Upper lobe of left lung (tissue), 6 donors: Measurements from ENCODE around the gene TBC1D25. TPM values are rescaled to one million over a fixed set of nuclear protein-coding genes. Genes with fewer than 3 reads are reported as not detected.
"Not testable (repeated sequence)": the region's sequence is repeated elsewhere in the genome, so short reads cannot be mapped to it uniquely, and the experiment has no call there.

Source experiments
- ATAC-seq, 2 donors: fragments of 200-7000 bp; cut with Tn5 transposase; one replicate each; pipeline ENCODE4 v1.9.1; 2022; ENCODE audit warnings: mild to moderate bottlenecking in 2 of 2, moderate library complexity in 2 of 2; ENCODE audit not compliant: low FRiP score in 2 of 2
- DNase-seq, 2 donors: peaks; one replicate each; pipeline ENCODE4 v3.0.0-alpha.2; 2019 to 2020
- H3K27ac ChIP-seq, 4 donors: fragments of 200-600 bp; sonication (generic); one replicate each; pipeline ENCODE4 v1.5.1; 2016 to 2019
- H3K27me3 ChIP-seq, 4 donors: fragments of 200-600 bp; sonication (generic); one replicate each; pipeline ENCODE4 v1.5.1; 2017 to 2019
- H3K36me3 ChIP-seq, 4 donors: fragments of 200-600 bp; sonication (generic); one replicate each; pipeline ENCODE4 v1.5.1; 2016 to 2019
- H3K4me1 ChIP-seq, 4 donors: fragments of 200-600 bp; sonication (generic); one replicate each; pipeline ENCODE4 v1.5.1; 2018 to 2019
- H3K4me3 ChIP-seq, 4 donors: fragments of 200-600 bp; sonication (generic); one replicate each; pipeline ENCODE4 v1.5.1; 2017 to 2019; ENCODE audit warnings: mild to moderate bottlenecking in 2 of 4, moderate library complexity in 1 of 4
- H3K9me3 ChIP-seq, 4 donors: fragments of 200-600 bp; sonication (generic); one replicate each; pipeline ENCODE4 v1.5.1; 2018 to 2019
- EP300 ChIP-seq, 4 donors: sonication (generic); formaldehyde crosslinking; IDR thresholded peaks; one replicate each; pipeline ENCODE4 v1.5.1; 2017; ENCODE audit warnings: antibody characterized with exemption in 4 of 4, control low read depth in 2 of 4
- POLR2A ChIP-seq, 4 donors: fragments of 450-650 bp; IDR thresholded peaks; one replicate each; pipeline ENCODE4 v1.5.1; 2016 to 2017; ENCODE audit warnings: antibody characterized with exemption in 4 of 4, mild to moderate bottlenecking in 2 of 4
- POLR2AphosphoS5 ChIP-seq, 2 donors: sonication (generic); formaldehyde crosslinking; IDR thresholded peaks; one replicate each; pipeline ENCODE4 v1.5.1; 2017; ENCODE audit warnings: antibody characterized with exemption in 2 of 2
- WGBS, 2 donors: methylation state at CpG; one replicate each; pipeline ENCODE4 v1.1.5; 2017 to 2018; 5-methylcytosine and 5-hydroxymethylcytosine counted together
- total RNA-seq, 6 donors: library from RNA; depleted of rRNA in 4 of 6; stranded (reverse); fragments of >200 nt in 4 of 6; gene quantifications; one replicate each; pipeline versions ENCODE4 v1.1.0 to v1.2.1, GENCODE V29; 2016 to 2021
- TF ChIP-seq, protein P1 (sequence below), 6 experiments: fragments of 450-650 bp in 4 of 6; fragments of 200-600 bp in 2 of 6; sonication (generic) in 2 of 6; IDR thresholded peaks; one replicate each; pipeline ENCODE4 v1.5.1; 2016 to 2019; ENCODE audit warnings: antibody characterized with exemption in 6 of 6
- donor health status: DM: no; HTN: no; CAD: no; lungs with moderate emphysema.
- donor health status: DM: no; HTN: yes; CAD: no; lungs with severe emphysema.

Gene TBC1D25
- total RNA-seq, 6 donors from 2014 or later, result 15.2 to 26.4 (median 18.8) TPM

DNA sequence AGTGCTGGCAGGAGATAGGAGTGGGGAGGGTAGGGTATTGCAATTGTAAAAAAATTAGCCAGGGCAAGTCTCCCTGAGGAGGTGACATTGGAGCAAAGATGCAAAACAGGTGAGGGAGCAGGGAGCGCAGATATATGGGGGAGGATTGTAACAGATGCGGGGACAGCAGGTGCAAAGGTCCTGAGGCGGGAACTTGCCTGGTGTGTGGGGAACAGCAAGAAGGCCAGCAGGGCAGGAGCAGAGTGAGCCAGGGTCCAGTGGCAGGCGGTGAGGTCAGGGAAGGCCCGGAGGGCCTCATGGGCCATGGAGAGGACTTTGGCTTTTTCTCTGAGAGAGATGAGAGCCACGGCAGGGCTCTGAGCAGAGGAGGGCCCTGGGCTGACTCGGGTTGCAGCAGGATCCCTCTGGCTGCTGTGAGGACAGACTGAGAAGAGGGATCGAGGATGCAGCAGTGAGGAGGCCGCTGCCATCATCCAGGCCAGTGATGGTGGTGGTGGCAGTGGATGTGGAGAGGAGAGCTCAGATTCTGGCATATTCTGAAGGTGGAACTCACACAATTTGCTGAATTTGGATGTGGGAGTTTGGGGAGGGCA is 24.6 kb upstream of the TBC1D25 start:
- WGBS, 2 donors, result 90 to 92% methylated on average over 5 to 9 of the region's 9 CpGs
- no peak for TF ChIP-seq POLR2A (IDR thresholded peaks at IDR 0.05)
- no peak for TF ChIP-seq EP300 (IDR thresholded peaks at IDR 0.05)
- no peak for TF ChIP-seq POLR2AphosphoS5 (IDR thresholded peaks at IDR 0.05)
- TF ChIP-seq, protein P1, sequence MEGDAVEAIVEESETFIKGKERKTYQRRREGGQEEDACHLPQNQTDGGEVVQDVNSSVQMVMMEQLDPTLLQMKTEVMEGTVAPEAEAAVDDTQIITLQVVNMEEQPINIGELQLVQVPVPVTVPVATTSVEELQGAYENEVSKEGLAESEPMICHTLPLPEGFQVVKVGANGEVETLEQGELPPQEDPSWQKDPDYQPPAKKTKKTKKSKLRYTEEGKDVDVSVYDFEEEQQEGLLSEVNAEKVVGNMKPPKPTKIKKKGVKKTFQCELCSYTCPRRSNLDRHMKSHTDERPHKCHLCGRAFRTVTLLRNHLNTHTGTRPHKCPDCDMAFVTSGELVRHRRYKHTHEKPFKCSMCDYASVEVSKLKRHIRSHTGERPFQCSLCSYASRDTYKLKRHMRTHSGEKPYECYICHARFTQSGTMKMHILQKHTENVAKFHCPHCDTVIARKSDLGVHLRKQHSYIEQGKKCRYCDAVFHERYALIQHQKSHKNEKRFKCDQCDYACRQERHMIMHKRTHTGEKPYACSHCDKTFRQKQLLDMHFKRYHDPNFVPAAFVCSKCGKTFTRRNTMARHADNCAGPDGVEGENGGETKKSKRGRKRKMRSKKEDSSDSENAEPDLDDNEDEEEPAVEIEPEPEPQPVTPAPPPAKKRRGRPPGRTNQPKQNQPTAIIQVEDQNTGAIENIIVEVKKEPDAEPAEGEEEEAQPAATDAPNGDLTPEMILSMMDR (IDR thresholded peaks at IDR 0.05), result no peak
- H3K27ac ChIP-seq, result no peak overlapping the region
- no peaks in the 10 kb centered on the region for H3K9me3 ChIP-seq
- DNase-seq (no peak), ATAC-seq (no peak)
- H3K27me3 ChIP-seq, result no peaks in the 10 kb centered on the region
- H3K4me3 ChIP-seq, result no peak overlapping the region
- H3K36me3 ChIP-seq, result peaks cover 0 to 9% (median 3%) of the 10 kb centered on the region in 4 donors
- no peaks in the 10 kb centered on the region for H3K4me1 ChIP-seq

DNA sequence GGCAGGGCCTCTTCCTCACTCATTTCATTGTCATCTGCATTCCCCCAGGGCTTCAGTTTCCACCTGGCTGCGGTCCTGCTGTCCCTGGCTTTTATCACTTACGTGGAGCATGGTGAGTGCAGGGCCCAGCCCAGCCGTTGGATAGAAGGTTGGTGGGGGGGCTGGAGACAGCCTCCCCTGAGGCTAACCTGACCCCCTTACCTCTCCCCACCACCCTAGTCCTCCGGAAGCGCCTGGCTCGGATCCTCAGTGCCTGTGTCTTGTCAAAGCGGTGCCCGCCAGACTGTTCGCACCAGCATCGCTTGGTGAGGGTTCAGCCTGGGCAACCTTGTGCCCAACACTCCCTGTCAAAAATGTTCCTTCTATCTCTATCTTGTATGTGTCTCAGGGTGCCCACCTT is 23.7 kb upstream of the TBC1D25 start:
- TF ChIP-seq POLR2A (IDR thresholded peaks at IDR 0.05) (no peak), POLR2AphosphoS5 (IDR thresholded peaks at IDR 0.05) (no peak), EP300 (IDR thresholded peaks at IDR 0.05) (no peak)
- TF ChIP-seq, protein P1 (IDR thresholded peaks at IDR 0.05), result no peak
- no peaks in the 10 kb centered on the region for H3K4me1 ChIP-seq
- no peaks in the 10 kb centered on the region for H3K27me3 ChIP-seq
- H3K9me3 ChIP-seq, result no peaks in the 10 kb centered on the region
- ATAC-seq (no peak), DNase-seq (no peak)
- H3K4me3 ChIP-seq, result no peak overlapping the region
- H3K36me3 ChIP-seq, result peaks cover 0 to 9% (median 3%) of the 10 kb centered on the region in 4 donors
- WGBS, 2 donors, result 90 to 92% methylated on average over 7 to 10 of the region's 10 CpGs
- H3K27ac ChIP-seq, result no peak overlapping the region

DNA sequence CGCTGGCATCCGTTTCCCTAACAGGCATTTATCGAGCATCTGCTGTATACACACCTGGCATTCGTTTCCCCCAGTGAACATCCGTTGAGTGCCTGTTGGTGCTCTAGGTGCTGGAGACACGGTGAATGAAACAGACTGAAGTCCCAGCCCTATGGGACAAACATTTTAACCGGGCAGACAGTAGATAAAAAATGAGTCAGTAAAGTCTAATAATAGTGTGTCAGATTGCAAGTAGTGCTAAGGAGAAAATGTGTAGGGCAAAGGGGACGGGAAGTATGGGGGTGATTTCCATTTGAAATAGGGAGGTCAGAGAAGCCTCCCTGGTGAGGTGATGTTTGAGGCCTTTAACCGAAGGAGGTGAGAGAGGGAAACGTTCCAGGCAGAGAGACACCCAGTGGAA is 23.2 kb upstream of the TBC1D25 start:
- H3K27me3 ChIP-seq, result no peaks in the 10 kb centered on the region
- no peaks in the 10 kb centered on the region for H3K4me1 ChIP-seq
- H3K4me3 ChIP-seq, result no peak overlapping the region
- ATAC-seq, result no peak
- DNase-seq, result no peak
- no peak overlapping the region for H3K27ac ChIP-seq
- TF ChIP-seq, protein P1 (IDR thresholded peaks at IDR 0.05), result no peak
- no peak for TF ChIP-seq POLR2AphosphoS5 (IDR thresholded peaks at IDR 0.05)
- TF ChIP-seq POLR2A (IDR thresholded peaks at IDR 0.05), result no peak
- TF ChIP-seq EP300 (IDR thresholded peaks at IDR 0.05), result no peak
- no peaks in the 10 kb centered on the region for H3K9me3 ChIP-seq
- 81 to 94% methylated on average over 10 of the region's 10 CpGs for whole genome bisulfite sequencing, 2 donors
- H3K36me3 ChIP-seq, result peaks cover 0 to 9% (median 3%) of the 10 kb centered on the region in 4 donors

DNA sequence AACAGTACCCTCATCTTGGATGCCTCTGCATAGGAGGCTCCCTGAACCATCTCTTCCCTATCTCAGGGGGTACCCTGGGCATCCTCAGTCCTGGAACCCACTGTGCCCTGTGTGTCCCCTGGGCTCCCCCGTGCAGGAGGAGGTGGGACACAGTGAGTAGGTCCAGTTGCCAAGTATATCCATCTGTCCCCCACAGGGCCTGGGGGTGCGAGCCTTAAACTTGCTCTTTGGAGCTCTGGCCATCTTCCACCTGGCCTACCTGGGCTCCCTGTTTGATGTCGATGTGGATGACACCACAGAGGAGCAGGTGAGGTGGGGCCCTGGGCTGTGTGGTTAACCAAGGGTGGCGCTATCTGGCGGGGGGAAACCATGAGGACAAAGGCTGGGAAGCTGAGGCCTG is 22.5 kb upstream of the TBC1D25 start:
- no peaks in the 10 kb centered on the region for H3K27me3 ChIP-seq
- WGBS, 2 donors, result 74% methylated on average over 5 of the region's 5 CpGs; no CpG with 5 or more reads in 1 of the 2 donors
- ATAC-seq (no peak), DNase-seq (no peak)
- peaks cover 0 to 9% (median 3%) of the 10 kb centered on the region in 4 donors for H3K36me3 ChIP-seq
- H3K27ac ChIP-seq, result no peak overlapping the region
- H3K4me3 ChIP-seq, result no peak overlapping the region
- H3K9me3 ChIP-seq, result no peaks in the 10 kb centered on the region
- no peak for TF ChIP-seq POLR2AphosphoS5 (IDR thresholded peaks at IDR 0.05)
- TF ChIP-seq POLR2A (IDR thresholded peaks at IDR 0.05), result no peak
- TF ChIP-seq, protein P1 (IDR thresholded peaks at IDR 0.05), result no peak
- no peak for TF ChIP-seq EP300 (IDR thresholded peaks at IDR 0.05)
- H3K4me1 ChIP-seq, result no peaks in the 10 kb centered on the region

DNA sequence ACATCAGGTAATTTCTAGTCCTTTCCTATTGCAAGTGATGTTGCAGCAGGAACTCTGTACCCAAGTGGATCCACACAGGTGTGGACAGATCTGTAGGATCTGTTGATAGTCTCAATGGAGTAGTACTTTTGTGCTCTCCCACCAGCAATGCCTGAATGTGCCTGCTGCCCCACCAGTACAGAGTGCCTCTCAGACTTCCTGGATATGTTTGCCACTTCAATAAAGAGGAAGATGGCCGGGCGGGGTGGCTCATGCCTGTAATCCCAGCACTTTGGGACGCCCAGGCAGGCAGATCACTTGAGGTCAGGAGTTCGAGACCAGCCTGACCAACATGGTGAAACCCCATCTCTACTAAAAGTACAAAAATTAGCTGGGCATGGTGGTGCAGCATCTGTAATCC is 20.0 kb upstream of the TBC1D25 start:
- not testable (repeated sequence) for DNase-seq, H3K4me1 ChIP-seq, H3K4me3 ChIP-seq, H3K9me3 ChIP-seq, H3K27ac ChIP-seq, H3K36me3 ChIP-seq, ATAC-seq, H3K27me3 ChIP-seq
- 52% methylated on average over 4 of the region's 4 CpGs; no CpG with 5 or more reads in 1 of the 2 donors for WGBS, 2 donors
